GM10266 (cell line): Measurements from ENCODE around the gene NOTCH4.
"Not testable (repeated sequence)": the region's sequence is repeated elsewhere in the genome, so short reads cannot be mapped to it uniquely, and the experiment has no call there.

Experiments
- DNase-seq: peaks from one replicate; pipeline ENCODE4 v3.0.0; 2012; ENCODE audit errors: extremely low spot score
- CTCF ChIP-seq: IDR thresholded peaks from 2 replicates; pipeline ENCODE4 v1.5.1; 2012; ENCODE audit warnings: mild to moderate bottlenecking, low read depth; ENCODE audit not compliant: control insufficient read depth, insufficient read depth; ENCODE audit errors: missing control alignments

NOTCH4 gene

DNA sequence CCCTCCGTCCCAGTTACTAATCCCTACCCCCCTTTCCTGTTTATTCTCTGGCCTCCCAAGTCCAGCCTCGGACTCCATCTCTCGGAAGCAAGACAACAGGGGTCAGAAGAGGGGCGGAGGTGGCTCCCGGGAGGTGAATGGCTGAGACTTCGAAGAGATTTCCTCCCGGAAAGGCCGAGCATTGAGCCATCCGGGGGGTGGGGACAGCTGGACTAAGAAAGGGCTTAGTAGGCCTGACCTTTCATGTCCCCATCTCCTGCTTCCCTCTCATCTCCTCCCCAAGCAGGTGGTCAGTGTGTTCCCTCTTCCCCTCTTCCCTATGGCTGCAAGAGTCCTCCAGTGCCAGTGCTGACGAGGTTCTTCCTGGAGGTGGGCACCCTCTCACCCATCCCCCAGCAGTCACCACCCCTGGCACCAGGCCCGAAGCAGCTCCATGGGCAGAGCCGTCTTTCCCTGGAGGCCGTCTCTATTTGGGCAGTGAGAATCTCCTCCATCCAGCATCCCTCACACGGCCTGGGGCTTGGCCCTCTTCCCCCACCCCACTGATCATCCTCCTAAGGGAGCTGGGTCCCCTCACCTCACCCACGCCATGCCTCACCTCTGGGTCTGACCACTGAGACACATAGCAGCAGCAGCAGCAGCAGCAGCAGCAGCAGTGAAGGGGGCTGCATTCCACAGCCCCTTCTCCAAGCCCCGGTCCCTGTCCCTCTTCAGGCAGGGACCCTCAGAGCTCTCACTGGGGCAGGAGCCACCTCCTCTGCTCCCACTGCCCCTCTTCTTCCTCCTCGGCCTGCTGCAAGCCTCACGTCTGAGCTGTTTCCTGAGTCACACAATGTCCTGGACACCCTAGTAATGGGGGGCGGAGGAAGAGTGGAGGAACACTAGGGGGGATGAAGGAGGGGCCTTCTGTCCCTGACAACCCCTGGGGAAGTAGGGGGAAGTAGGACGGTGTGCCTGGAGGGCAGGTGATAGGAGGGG is at the start of gene NOTCH4:
Gene NOTCH4 (minus strand): TSS at position 810 of the 978 bp plus-strand sequence. CDS start 139 bp downstream, at position 671.
- no peak for DNase-seq
- TF ChIP-seq CTCF, result no peak

GRCh38 chr6:32271429-32271828 is 47.6 kb upstream of the NOTCH4 start:
- DNase-seq, result no peak
- no peak for TF ChIP-seq CTCF

DNA sequence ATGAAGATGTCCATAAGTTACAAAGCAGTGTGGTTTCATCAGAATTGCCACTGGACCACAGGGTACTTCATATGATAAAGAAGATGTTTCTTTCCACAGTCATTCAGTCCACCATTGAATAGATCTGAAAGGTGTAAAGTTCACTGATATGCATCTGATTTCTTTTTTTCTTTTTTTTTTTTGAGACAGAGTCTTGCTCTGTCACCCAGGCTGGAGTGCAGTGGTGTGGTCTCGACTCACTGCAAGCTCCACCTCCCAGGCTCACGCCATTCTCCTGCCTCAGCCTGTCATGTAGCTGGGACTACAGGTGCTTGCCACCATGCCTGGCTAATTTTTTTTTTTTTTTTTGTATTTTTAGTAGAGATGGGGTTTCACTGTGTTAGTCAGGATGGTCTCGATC is 44.6 kb upstream of the NOTCH4 start:
- DNase-seq, result not testable (repeated sequence)

- DNase-seq, result no peak
- TF ChIP-seq CTCF, result no peak
These were observed 43.2 kb upstream of the NOTCH4 start for GRCh38 chr6:32267035-32267434.

DNA sequence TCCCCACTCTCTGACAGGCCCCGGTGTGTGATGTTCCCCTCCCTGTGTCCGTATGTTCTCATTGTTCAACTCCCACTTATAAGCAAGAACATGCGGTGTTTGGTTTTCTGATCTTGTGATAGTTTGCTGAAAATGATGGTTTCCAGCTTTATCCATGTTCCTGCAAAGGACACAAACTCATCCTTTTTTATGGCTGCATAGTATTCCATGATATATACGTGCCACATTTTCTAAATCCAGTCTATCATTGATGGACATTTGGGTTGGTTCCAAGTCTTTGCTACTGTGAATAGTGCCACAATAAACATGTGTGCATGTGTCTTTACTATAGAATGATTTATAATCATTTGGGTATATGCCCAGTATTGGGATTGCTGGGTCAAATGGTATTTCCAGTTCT is 33.4 kb upstream of the NOTCH4 start:
- not testable (repeated sequence) for DNase-seq

DNA sequence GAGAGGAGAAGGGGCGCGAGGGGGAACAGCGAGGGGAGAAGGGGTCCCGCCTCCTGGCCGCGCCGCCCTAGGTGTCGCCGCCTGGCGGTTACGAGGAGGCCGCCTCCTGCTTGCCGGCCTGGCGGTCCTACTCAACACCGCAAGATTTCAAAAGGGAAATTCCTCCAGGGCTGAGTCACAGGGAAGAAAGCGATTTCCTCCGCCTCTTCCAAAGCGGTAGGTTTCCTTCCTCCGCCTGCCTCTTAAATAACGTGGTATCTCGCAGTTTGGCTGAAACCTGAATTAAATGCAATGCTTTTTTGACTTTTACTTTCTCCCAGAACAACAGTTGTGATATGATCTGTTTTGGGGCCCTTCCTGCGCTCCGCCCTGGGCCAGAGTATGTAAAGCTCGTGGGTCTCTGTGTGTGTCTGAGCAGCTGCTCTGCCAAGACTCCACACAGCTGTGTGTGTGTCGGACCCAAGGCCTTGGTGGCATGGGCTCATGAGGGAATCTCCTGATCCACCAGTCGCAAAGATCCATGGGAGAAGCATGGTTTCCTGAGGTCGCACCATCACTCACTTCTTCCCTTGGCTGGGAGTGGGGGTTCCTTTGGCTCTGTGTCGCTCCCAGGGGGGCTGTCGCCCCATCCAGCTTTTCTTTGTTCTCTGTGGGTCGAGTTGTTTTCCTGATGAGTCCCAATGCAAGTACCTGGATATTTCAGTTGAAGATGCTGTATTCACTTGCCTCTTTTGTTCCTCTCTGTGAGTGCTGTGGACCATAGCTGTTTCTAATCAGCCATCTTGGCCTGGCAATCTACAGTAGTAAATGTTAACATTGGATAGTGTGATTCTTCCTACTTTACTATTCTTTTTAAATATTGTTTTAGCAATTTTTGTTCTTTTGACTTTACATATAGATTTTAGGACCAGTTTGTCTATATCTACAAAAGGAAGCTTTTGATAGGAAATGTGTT is 31.6 kb upstream of the NOTCH4 start:
- peak; percentile 67 for TF ChIP-seq CTCF

DNA sequence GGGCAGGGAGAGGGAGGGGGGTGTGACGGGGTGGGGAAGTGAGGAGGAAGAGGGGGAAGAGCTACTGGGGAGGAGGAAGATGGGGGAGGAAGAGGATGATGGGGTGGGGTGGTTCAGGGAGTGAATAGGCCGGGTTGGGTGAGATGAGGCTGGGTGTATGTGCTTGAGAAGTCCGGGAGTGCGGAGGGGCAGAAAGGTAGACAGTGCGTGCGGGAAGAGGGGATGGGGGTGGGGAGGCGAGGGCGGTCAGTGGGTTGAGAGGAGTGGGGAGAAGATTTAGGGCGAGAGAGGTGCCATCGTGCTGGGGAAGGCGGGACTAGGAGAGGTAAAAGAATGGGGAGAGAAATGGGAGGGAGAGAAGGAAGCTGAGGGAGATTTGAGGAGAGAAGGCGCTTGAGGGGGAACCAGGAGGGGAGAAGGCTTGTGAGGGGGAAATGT is 30.9 kb upstream of the NOTCH4 start:
- TF ChIP-seq CTCF, result no peak
- DNase-seq, result no peak

More for the DNA sequence above, 31.6 kb upstream of the NOTCH4 start:
- DNase-seq, result peak; percentile 58
